ENCODE measurements around the gene CCDC196. TPM values are rescaled to one million over a fixed set of nuclear protein-coding genes. Genes with fewer than 3 reads are reported as not detected.

CCDC196 gene
- polyA plus RNA-seq, 3 donors, result not detected

DNA sequence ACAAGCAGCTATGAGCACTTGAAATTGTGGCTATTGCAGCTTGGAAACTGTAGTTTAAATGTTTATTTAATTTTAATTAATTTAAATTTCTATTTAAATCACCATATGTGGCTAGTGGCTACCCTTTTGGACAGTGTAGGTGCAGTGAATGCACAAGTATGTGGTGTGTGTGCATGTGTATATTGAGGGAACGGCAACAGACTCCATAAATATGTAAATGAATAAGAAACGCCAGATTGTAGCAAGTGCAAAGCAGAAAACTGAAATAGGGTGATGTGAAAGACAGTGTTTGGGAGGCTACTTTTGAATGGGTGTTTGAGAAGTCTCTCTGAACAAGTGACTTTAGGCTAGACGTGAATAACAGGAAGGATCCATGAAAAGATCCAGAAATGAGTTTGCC lies 32.7 kb upstream of the CCDC196 start:
- Histone ChIP-seq H2AFZ (ENCODE audit: insufficient read depth, low read depth, low read length, poor library complexity, severe bottlenecking) (no peak overlapping the region), H3K4me1 (ENCODE audit: control insufficient read depth in 1 of 2, insufficient read depth in 2 of 2, low read length in 2 of 2) (no peaks in the 10 kb centered on the region), H3K9me3 (replicated peaks in 1 of 2; ENCODE audit: control insufficient read depth in 1 of 2, insufficient read depth in 1 of 2, low read length in 2 of 2) (no peaks in the 10 kb centered on the region), H3K79me2 (ENCODE audit: insufficient read depth, low read length) (no peaks in the 10 kb centered on the region), H3K27ac (ENCODE audit: low read depth in 1 of 2, low read length in 2 of 2) (no peak overlapping the region), H3K4me3 (replicated peaks in 1 of 3; ENCODE audit: low read depth in 2 of 3, low read length in 3 of 3) (no peak overlapping the region), H3K9ac (ENCODE audit: insufficient read depth, low read length, poor library complexity, severe bottlenecking) (no peak overlapping the region), H3K4me2 (replicated peaks; ENCODE audit: extremely low read depth, low read length, poor library complexity, severe bottlenecking) (no peak overlapping the region), H4K20me1 (ENCODE audit: insufficient read depth, low read length) (no peaks in the 10 kb centered on the region), H3K27me3 (ENCODE audit: control insufficient read depth in 2 of 2, insufficient read depth in 2 of 2, low read length in 2 of 2) (no peaks in the 10 kb centered on the region), H3K36me3 (replicated peaks in 1 of 2; ENCODE audit: control insufficient read depth in 1 of 2, insufficient read depth in 2 of 2, low read length in 2 of 2) (no peaks in the 10 kb centered on the region)
- TF ChIP-seq, protein P1, sequence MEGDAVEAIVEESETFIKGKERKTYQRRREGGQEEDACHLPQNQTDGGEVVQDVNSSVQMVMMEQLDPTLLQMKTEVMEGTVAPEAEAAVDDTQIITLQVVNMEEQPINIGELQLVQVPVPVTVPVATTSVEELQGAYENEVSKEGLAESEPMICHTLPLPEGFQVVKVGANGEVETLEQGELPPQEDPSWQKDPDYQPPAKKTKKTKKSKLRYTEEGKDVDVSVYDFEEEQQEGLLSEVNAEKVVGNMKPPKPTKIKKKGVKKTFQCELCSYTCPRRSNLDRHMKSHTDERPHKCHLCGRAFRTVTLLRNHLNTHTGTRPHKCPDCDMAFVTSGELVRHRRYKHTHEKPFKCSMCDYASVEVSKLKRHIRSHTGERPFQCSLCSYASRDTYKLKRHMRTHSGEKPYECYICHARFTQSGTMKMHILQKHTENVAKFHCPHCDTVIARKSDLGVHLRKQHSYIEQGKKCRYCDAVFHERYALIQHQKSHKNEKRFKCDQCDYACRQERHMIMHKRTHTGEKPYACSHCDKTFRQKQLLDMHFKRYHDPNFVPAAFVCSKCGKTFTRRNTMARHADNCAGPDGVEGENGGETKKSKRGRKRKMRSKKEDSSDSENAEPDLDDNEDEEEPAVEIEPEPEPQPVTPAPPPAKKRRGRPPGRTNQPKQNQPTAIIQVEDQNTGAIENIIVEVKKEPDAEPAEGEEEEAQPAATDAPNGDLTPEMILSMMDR (IDR thresholded peaks at IDR 0.05), result no peak
- no peak for DNase-seq
- H3K4me1 Mint-ChIP-seq, result no peaks in the 10 kb centered on the region
- peaks cover 0 to 10% (median 5%) of the 10 kb centered on the region in 7 donors for H3K9me3 Mint-ChIP-seq
- 73% methylated on average over 3 of the region's 3 CpGs for WGBS (ENCODE audit: insufficient coverage)
- intact Hi-C loops (cut with micrococcal nuclease), result no loop called here
- H3K27ac Mint-ChIP-seq, result no peak overlapping the region
- no peaks in the 10 kb centered on the region for H3K36me3 Mint-ChIP-seq
- peaks cover 0 to 2% (median 0%) of the 10 kb centered on the region in 3 donors for H3K27me3 Mint-ChIP-seq (ENCODE audit: low read depth in 3 of 3)
- no peak overlapping the region for H3K4me3 Mint-ChIP-seq

DNA sequence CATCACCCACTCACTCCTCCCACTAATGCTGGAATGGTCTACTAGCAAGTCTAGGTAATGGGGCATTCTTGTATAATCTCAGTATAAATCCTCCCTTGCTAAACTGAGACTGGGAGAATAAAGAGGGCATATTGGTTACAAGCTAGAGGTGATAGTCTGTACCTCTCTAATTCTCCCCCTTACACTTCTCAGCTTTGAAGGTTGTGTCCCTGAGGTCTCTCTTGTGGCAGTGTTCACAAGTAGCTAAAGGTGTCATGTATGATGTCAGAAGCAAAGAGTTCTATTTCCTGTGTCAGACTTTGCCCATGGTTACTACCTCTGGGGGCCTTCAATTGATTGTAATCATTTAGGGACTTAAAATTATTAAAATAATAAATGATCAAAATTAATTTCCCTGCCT lies 26.6 kb upstream of the CCDC196 start:
- no peak overlapping the region for H3K4me3 ChIP-seq (replicated peaks in 1 of 3; ENCODE audit: low read depth in 2 of 3, low read length in 3 of 3)
- H3K27ac ChIP-seq (ENCODE audit: low read depth in 1 of 2, low read length in 2 of 2), result no peak overlapping the region
- Mint-ChIP-seq H3K4me1 (no peaks in the 10 kb centered on the region), H3K27ac (no peak overlapping the region), H3K4me3 (no peak overlapping the region), H3K27me3 (ENCODE audit: low read depth in 3 of 3) (no peaks in the 10 kb centered on the region), H3K36me3 (no peaks in the 10 kb centered on the region), H3K9me3 (peaks cover 0 to 21% (median 6%) of the 10 kb centered on the region in 7 donors)
- H3K4me1 ChIP-seq (ENCODE audit: control insufficient read depth in 1 of 2, insufficient read depth in 2 of 2, low read length in 2 of 2), result no peaks in the 10 kb centered on the region
- no peaks in the 10 kb centered on the region for H3K9me3 ChIP-seq (replicated peaks in 1 of 2; ENCODE audit: control insufficient read depth in 1 of 2, insufficient read depth in 1 of 2, low read length in 2 of 2)
- DNase-seq, result no peak
- no peaks in the 10 kb centered on the region for H3K27me3 ChIP-seq (ENCODE audit: control insufficient read depth in 2 of 2, insufficient read depth in 2 of 2, low read length in 2 of 2)
- H4K20me1 ChIP-seq (ENCODE audit: insufficient read depth, low read length), result no peaks in the 10 kb centered on the region
- H3K79me2 ChIP-seq (ENCODE audit: insufficient read depth, low read length), result no peaks in the 10 kb centered on the region
- intact Hi-C loops (cut with micrococcal nuclease), result no loop called here
- no peaks in the 10 kb centered on the region for H3K36me3 ChIP-seq (replicated peaks in 1 of 2; ENCODE audit: control insufficient read depth in 1 of 2, insufficient read depth in 2 of 2, low read length in 2 of 2)
- TF ChIP-seq, protein P1 (IDR thresholded peaks at IDR 0.05), result no peak
- no peak overlapping the region for H2AFZ ChIP-seq (ENCODE audit: insufficient read depth, low read depth, low read length, poor library complexity, severe bottlenecking)
- no peak overlapping the region for H3K4me2 ChIP-seq (replicated peaks; ENCODE audit: extremely low read depth, low read length, poor library complexity, severe bottlenecking)
- H3K9ac ChIP-seq (ENCODE audit: insufficient read depth, low read length, poor library complexity, severe bottlenecking), result no peak overlapping the region

Data from CD14-positive monocyte (primary cell).